GM03348 (cell line): Measurements from ENCODE around the gene FOXP3.
A peak's percentile ranks its signal among the peaks of the same experiment; 100 is the strongest.

Experiments
- DNase-seq: peaks from one replicate; pipeline ENCODE4 v3.0.0; 2012; ENCODE audit warnings: low spot score

The FOXP3 gene

GRCh38 chrX:49250066-49250465, 14.4 kb downstream of the FOXP3 start:
- no peak for DNase-seq

GRCh38 chrX:49249616-49250015, 14.9 kb downstream of the FOXP3 start:
- no peak for DNase-seq

- DNase-seq, result no peak
Observed at GRCh38 chrX:49249071-49249470, 15.4 kb downstream of the FOXP3 start.

GRCh38 chrX:49247916-49248811, 16.3 kb downstream of the FOXP3 start:
- no peak for DNase-seq

GRCh38 chrX:49247346-49247745, 17.2 kb downstream of the FOXP3 start:
- DNase-seq, result no peak

- no peak for DNase-seq
Observed at GRCh38 chrX:49246541-49246940, 18.0 kb downstream of the FOXP3 start.

GRCh38 chrX:49244207-49244606, 20.3 kb downstream of the FOXP3 start:
- DNase-seq, result no peak

- DNase-seq, result no peak
Observed at GRCh38 chrX:49243166-49243565, 21.3 kb downstream of the FOXP3 start.

- no peak for DNase-seq
Observed at GRCh38 chrX:49242545-49243066, 21.9 kb downstream of the FOXP3 start.

GRCh38 chrX:49238735-49239134, 25.8 kb downstream of the FOXP3 start:
- no peak for DNase-seq

GRCh38 chrX:49237060-49237459, 27.4 kb downstream of the FOXP3 start:
- DNase-seq, result no peak

GRCh38 chrX:49233887-49234555, 30.5 kb downstream of the FOXP3 start:
- no peak for DNase-seq

- no peak for DNase-seq
Observed at GRCh38 chrX:49233176-49233575, 31.3 kb downstream of the FOXP3 start, which contains the start of gene CACNA1F. TSS of gene CACNA1F (minus strand) at chrX:49233340. CDS start at chrX:49233309, 31 bp downstream.

GRCh38 chrX:49232525-49232924, 32.0 kb downstream of the FOXP3 start:
- no peak for DNase-seq

- no peak for DNase-seq
Observed at GRCh38 chrX:49231333-49232000, 33.0 kb downstream of the FOXP3 start.

GRCh38 chrX:49230500-49231232, 33.8 kb downstream of the FOXP3 start:
- peak; percentile 30 for DNase-seq

GRCh38 chrX:49228185-49228584, 36.3 kb downstream of the FOXP3 start:
- no peak for DNase-seq

GRCh38 chrX:49227726-49228125, 36.8 kb downstream of the FOXP3 start:
- DNase-seq, result no peak

- DNase-seq, result no peak
Observed at GRCh38 chrX:49226946-49227345, 37.6 kb downstream of the FOXP3 start.

- DNase-seq, result no peak
Observed at GRCh38 chrX:49225858-49226257, 38.7 kb downstream of the FOXP3 start.

- no peak for DNase-seq
Observed at GRCh38 chrX:49221868-49222267, 42.6 kb downstream of the FOXP3 start.

- no peak for DNase-seq
Observed at GRCh38 chrX:49220100-49220499, 44.4 kb downstream of the FOXP3 start.
